Immature natural killer cell (primary cell): ENCODE results near the gene COL20A1. TPM values are rescaled to one million over a fixed set of nuclear protein-coding genes. Genes with fewer than 3 reads are reported as not detected.

Experiments used
- DNase-seq, 3 donors: peaks; one replicate each; pipeline ENCODE4 v3.0.0; 2022; ENCODE audit warnings: mixed read lengths in 1 of 3
- H3K27ac Mint-ChIP-seq, 6 donors: one replicate each; pipeline ENCODE4 v1.8.0; 2020; ENCODE audit warnings: mixed read lengths in 6 of 6, mild to moderate bottlenecking in 5 of 6, inconsistent platforms in 4 of 6, moderate library complexity in 3 of 6
- H3K27me3 Mint-ChIP-seq, 3 donors: one replicate each; pipeline ENCODE4 v1.8.0; 2020 to 2021; ENCODE audit warnings: low read depth in 3 of 3, mild to moderate bottlenecking in 3 of 3, mixed read lengths in 3 of 3, moderate library complexity in 3 of 3, inconsistent platforms in 1 of 3
- H3K36me3 Mint-ChIP-seq, 3 donors: one replicate each; pipeline ENCODE4 v1.8.0; 2020; ENCODE audit warnings: mixed read lengths in 3 of 3, inconsistent platforms in 2 of 3, mild to moderate bottlenecking in 2 of 3
- H3K4me1 Mint-ChIP-seq, 2 donors: one replicate each; pipeline ENCODE4 v1.8.0; 2020; ENCODE audit warnings: inconsistent platforms in 2 of 2, mild to moderate bottlenecking in 2 of 2, mixed read lengths in 2 of 2, moderate library complexity in 1 of 2
- H3K4me3 Mint-ChIP-seq, 5 donors: one replicate each; pipeline ENCODE4 v1.8.0; 2020; ENCODE audit warnings: mild to moderate bottlenecking in 5 of 5, mixed read lengths in 5 of 5, inconsistent platforms in 3 of 5, moderate library complexity in 3 of 5
- H3K9me3 Mint-ChIP-seq, 6 donors: one replicate each; pipeline ENCODE4 v1.8.0; 2020; ENCODE audit warnings: mild to moderate bottlenecking in 6 of 6, mixed read lengths in 6 of 6, inconsistent platforms in 4 of 6, moderate library complexity in 3 of 6
- polyA plus RNA-seq, 3 donors: library from polyadenylated mRNA; unstranded; fragments of 300-500 nt; fragmentation: Illumina TruSeq; gene quantifications; one replicate each; pipeline ENCODE4 v1.2.3, GENCODE V29; 2021

The COL20A1 gene
- polyA plus RNA-seq, 3 donors from 2014 or later = not detected

- no peak overlapping the region for H3K27ac Mint-ChIP-seq
- H3K9me3 Mint-ChIP-seq = no peaks in the 10 kb centered on the region
- no peaks in the 10 kb centered on the region for H3K36me3 Mint-ChIP-seq
- no peak overlapping the region for H3K4me3 Mint-ChIP-seq
- peaks cover 0 to 2% of the 10 kb centered on the region in 2 donors for H3K4me1 Mint-ChIP-seq
- H3K27me3 Mint-ChIP-seq = peaks cover 0 to 5% (median 2%) of the 10 kb centered on the region in 3 donors
- DNase-seq = no peak
Measured at GRCh38 chr20:63359937-63360849, 67.2 kb downstream of the COL20A1 start.

- Mint-ChIP-seq H3K36me3 (no peaks in the 10 kb centered on the region), H3K27me3 (peaks cover 0 to 5% (median 2%) of the 10 kb centered on the region in 3 donors), H3K27ac (no peak within 1 kb of the TSS), H3K4me3 (no peak within 1 kb of the TSS), H3K9me3 (no peaks in the 10 kb centered on the region), H3K4me1 (peaks cover 0 to 2% of the 10 kb centered on the region in 2 donors)
- no peak for DNase-seq
Measured at GRCh38 chr20:63360850-63361518, 68.0 kb downstream of the COL20A1 start, which contains the start of gene CHRNA4. Gene CHRNA4, minus strand, starts transcription at chr20:63361349. Its CDS starts 184 bp downstream, at chr20:63361165.

GRCh38 chr20:63361519-63362435, 68.8 kb downstream of the COL20A1 start:
- no peak for DNase-seq
- Mint-ChIP-seq H3K27ac (no peak overlapping the region), H3K4me3 (no peak overlapping the region), H3K36me3 (no peaks in the 10 kb centered on the region), H3K27me3 (peaks cover 0 to 5% (median 2%) of the 10 kb centered on the region in 3 donors), H3K9me3 (no peaks in the 10 kb centered on the region), H3K4me1 (peaks cover 0 to 2% of the 10 kb centered on the region in 2 donors)

- DNase-seq = no peak
- Mint-ChIP-seq H3K9me3 (no peaks in the 10 kb centered on the region), H3K4me1 (peaks cover 0 to 2% of the 10 kb centered on the region in 2 donors), H3K27ac (no peak overlapping the region), H3K36me3 (no peaks in the 10 kb centered on the region), H3K27me3 (peaks cover 0 to 6% (median 4%) of the 10 kb centered on the region in 3 donors), H3K4me3 (peak overlapping the region in 1 of 5 donors; percentile 20)
Measured at GRCh38 chr20:63362436-63363009, 69.5 kb downstream of the COL20A1 start.

- Mint-ChIP-seq H3K4me1 (peaks cover 0 to 2% of the 10 kb centered on the region in 2 donors), H3K27ac (no peak overlapping the region), H3K9me3 (no peaks in the 10 kb centered on the region), H3K27me3 (peaks cover 0 to 6% (median 4%) of the 10 kb centered on the region in 3 donors), H3K4me3 (peak overlapping the region in 1 of 5 donors; percentile 20), H3K36me3 (no peaks in the 10 kb centered on the region)
- DNase-seq = no peak
Measured at GRCh38 chr20:63363013-63363957, 70.3 kb downstream of the COL20A1 start.

- DNase-seq = no peak
- peaks cover under 1 to 6% (median 4%) of the 10 kb centered on the region in 3 donors for H3K27me3 Mint-ChIP-seq
Measured at GRCh38 chr20:63363981-63364561, 71.1 kb downstream of the COL20A1 start.

GRCh38 chr20:63364801-63365585, 72.0 kb downstream of the COL20A1 start:
- DNase-seq = no peak
- Mint-ChIP-seq H3K27ac (no peak overlapping the region), H3K9me3 (no peaks in the 10 kb centered on the region), H3K4me3 (no peak overlapping the region), H3K36me3 (no peaks in the 10 kb centered on the region), H3K27me3 (peaks cover 3 to 5% (median 4%) of the 10 kb centered on the region in 3 donors), H3K4me1 (peaks cover 0 to 2% of the 10 kb centered on the region in 2 donors)

More at GRCh38 chr20:63363981-63364561, 71.1 kb downstream of the COL20A1 start:
- Mint-ChIP-seq H3K27ac (no peak overlapping the region), H3K36me3 (no peaks in the 10 kb centered on the region), H3K4me1 (peaks cover 0 to 2% of the 10 kb centered on the region in 2 donors), H3K4me3 (no peak overlapping the region), H3K9me3 (no peaks in the 10 kb centered on the region)

- Mint-ChIP-seq H3K27ac (no peak overlapping the region), H3K27me3 (peaks cover 3 to 5% (median 4%) of the 10 kb centered on the region in 3 donors), H3K4me1 (peaks cover 0 to 2% of the 10 kb centered on the region in 2 donors), H3K9me3 (no peaks in the 10 kb centered on the region), H3K4me3 (no peak overlapping the region), H3K36me3 (no peaks in the 10 kb centered on the region)
- DNase-seq = no peak
Measured at GRCh38 chr20:63365601-63366389, 72.8 kb downstream of the COL20A1 start.

- no peak for DNase-seq
- H3K27ac Mint-ChIP-seq = no peak overlapping the region
Measured at GRCh38 chr20:63366390-63367365, 73.7 kb downstream of the COL20A1 start.

More at GRCh38 chr20:63366390-63367365, 73.7 kb downstream of the COL20A1 start:
- H3K36me3 Mint-ChIP-seq = no peaks in the 10 kb centered on the region
- peaks cover 3 to 5% (median 4%) of the 10 kb centered on the region in 3 donors for H3K27me3 Mint-ChIP-seq
- peaks cover 0 to 2% of the 10 kb centered on the region in 2 donors for H3K4me1 Mint-ChIP-seq
- H3K9me3 Mint-ChIP-seq = no peaks in the 10 kb centered on the region
- no peak overlapping the region for H3K4me3 Mint-ChIP-seq
